Testis (tissue), 3 donors: Measurements from ENCODE around the gene BMPR1A. TPM values are rescaled to one million over a fixed set of nuclear protein-coding genes. Genes with fewer than 3 reads are reported as not detected.
"Not testable (repeated sequence)": the region's sequence is repeated elsewhere in the genome, so short reads cannot be mapped to it uniquely, and the experiment has no call there.

Experiments
- DNase-seq: peaks from one replicate; pipeline ENCODE4 v3.0.0-alpha.2; 2019
- H3K27ac ChIP-seq, 2 donors: fragments of 200-600 bp; sonication (generic); one replicate each; pipeline ENCODE4 v1.5.1; 2019
- H3K27me3 ChIP-seq: fragments of 200-600 bp; sonication (generic); one replicate; pipeline ENCODE4 v1.5.1; 2019
- H3K36me3 ChIP-seq: fragments of 200-600 bp; sonication (generic); one replicate; pipeline ENCODE4 v1.5.1; 2017; ENCODE audit warnings: low read depth; ENCODE audit errors: missing control alignments
- H3K4me1 ChIP-seq: fragments of 200-600 bp; sonication (generic); one replicate; pipeline ENCODE4 v1.5.1; 2019
- H3K4me3 ChIP-seq, 2 donors: fragments of 200-600 bp; sonication (generic); one replicate each; pipeline ENCODE4 v1.5.1; 2017 to 2019
- H3K9me3 ChIP-seq: fragments of 200-600 bp; sonication (generic); one replicate; pipeline ENCODE4 v1.5.1; 2017
- CTCF ChIP-seq, 3 experiments: fragments of 450-650 bp in 2 of 3; fragments of 200-600 bp in 1 of 3; sonication (generic) in 1 of 3; IDR thresholded peaks; one replicate each; pipeline ENCODE4 v1.5.1; 2016 to 2019; ENCODE audit warnings: antibody characterized with exemption in 3 of 3, mild to moderate bottlenecking in 2 of 3, moderate library complexity in 1 of 3
- POLR2A ChIP-seq: fragments of 450-650 bp; IDR thresholded peaks from one replicate; pipeline ENCODE4 v1.6.1; 2017; ENCODE audit warnings: antibody characterized with exemption, mild to moderate bottlenecking, moderate library complexity
- WGBS, 2 donors: methylation state at CpG; one replicate each; pipeline ENCODE4 v1.1.5; 2018; 5-methylcytosine and 5-hydroxymethylcytosine counted together
- intact Hi-C: fragments of 100-400 bp; cut with DNase I; formaldehyde crosslinking; loops from one replicate; pipeline ENCODE4 v1.15.1; 2023; ENCODE audit warnings: low total_unique reads
- polyA plus RNA-seq: library from polyadenylated mRNA; stranded (reverse); fragments of 350-450 nt; fragmentation: Illumina TruSeq; extraction: RNeasy Lipid Tissue Mini Kit (QIAGEN cat#74804); gene quantifications from one replicate; pipeline ENCODE4 v1.2.3, GENCODE V29; 2014; ENCODE audit warnings: low read depth, low replicate concordance; ENCODE audit not compliant: insufficient read depth
- total RNA-seq, 2 donors: library from RNA; depleted of rRNA; stranded (reverse); fragments of >200 nt; gene quantifications; one replicate each; pipeline ENCODE4 v1.2.3, GENCODE V29; 2016

The BMPR1A gene
- total and polyA plus RNA-seq, 3 donors from 2014 or later, result 19.5 to 51.1 (median 42.6) TPM

DNA sequence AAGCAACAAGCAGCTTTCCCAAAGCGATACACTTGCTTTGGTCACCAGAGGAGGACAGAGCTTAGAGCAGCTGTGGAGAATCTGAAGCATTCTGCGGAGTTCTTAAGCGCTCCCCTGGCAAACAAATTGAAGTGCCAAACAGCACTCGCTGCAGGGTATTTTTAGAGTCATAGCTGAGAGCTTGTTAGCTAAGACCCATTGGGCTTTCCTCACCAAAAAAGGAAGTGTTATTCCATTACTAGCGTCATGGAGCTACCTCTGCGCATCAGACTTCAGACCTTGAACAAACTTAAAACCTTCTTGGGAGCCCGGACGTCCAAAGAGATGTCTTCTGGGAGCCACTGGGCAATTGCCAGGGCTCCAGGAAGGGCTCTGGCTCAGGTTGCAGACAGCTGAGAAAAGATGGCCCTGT is 23.2 kb upstream of the BMPR1A start:
- Histone ChIP-seq H3K4me3 (no peak overlapping the region), H3K36me3 (no peaks in the 10 kb centered on the region), H3K9me3 (no peaks in the 10 kb centered on the region), H3K27me3 (no peaks in the 10 kb centered on the region), H3K27ac (peak overlapping the region; percentile 39 to 80), H3K4me1 (peaks cover 11% of the 10 kb centered on the region)
- 58 to 66% methylated on average over 6 to 8 of the region's 8 CpGs for WGBS, 2 donors
- TF ChIP-seq CTCF (IDR thresholded peaks at IDR 0.05), result no peak
- no peak for TF ChIP-seq POLR2A
- intact Hi-C loops, result no loop called here
- DNase-seq, result no peak

DNA sequence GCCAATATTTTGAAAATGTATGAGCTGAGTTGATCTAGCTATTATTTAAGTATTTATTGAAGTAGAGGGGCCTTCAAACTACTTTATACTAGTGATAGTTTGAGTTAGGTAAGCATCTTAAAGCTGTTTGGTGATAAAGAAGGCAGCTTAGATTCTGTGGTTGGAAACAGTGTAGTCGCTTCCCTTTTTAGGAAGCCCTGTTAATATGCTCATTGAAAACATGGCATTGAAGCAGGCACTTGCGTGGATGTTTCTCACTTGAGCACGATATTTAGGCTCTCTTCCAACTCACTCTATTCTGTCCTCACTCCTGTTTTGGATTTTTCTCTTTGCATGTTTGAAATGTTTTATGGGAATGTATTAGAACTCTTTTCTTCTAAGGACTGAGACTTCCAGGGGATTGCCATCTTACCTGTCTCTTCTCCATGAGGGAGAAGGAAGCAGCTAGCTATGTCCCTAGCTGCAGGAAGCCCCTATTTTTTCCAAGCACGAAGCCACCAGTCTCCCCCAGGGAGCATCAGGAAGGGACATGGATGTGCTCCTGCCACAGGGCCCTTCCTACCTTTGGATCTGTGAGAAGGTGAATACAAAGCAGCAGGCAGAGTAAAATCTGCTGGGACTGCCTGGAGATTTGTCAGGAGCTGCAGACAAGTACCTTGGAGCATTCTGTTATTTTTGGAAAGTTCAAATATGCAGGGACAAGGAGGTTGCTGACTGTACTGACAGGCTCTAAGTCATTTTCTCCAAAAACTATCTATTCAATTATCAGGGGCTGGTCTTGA is 22.0 kb upstream of the BMPR1A start:
- no peaks in the 10 kb centered on the region for H3K36me3 ChIP-seq
- peak overlapping the region; percentile 39 to 80 for H3K27ac ChIP-seq
- no peak for DNase-seq
- H3K4me3 ChIP-seq, result no peak overlapping the region
- 56 to 60% methylated on average over 4 of the region's 4 CpGs for WGBS, 2 donors
- H3K27me3 ChIP-seq, result no peaks in the 10 kb centered on the region
- H3K9me3 ChIP-seq, result no peaks in the 10 kb centered on the region
- intact Hi-C loops, result no loop called here
- no peak for TF ChIP-seq CTCF (IDR thresholded peaks at IDR 0.05)
- TF ChIP-seq POLR2A, result no peak
- peaks cover 11% of the 10 kb centered on the region for H3K4me1 ChIP-seq

- H3K4me3 ChIP-seq, DNase-seq, H3K36me3 ChIP-seq, intact Hi-C loops, H3K27me3 ChIP-seq, H3K9me3 ChIP-seq: not testable (repeated sequence)
- WGBS, 2 donors, result 93 to 94% methylated on average over 4 of the region's 4 CpGs
- H3K4me1 ChIP-seq, result peaks cover 11% of the 10 kb centered on the region
- peak overlapping the region in 1 of 2 donors; percentile 80 for H3K27ac ChIP-seq
Observed at GRCh38 chr10:86735278-86735677, 21.1 kb upstream of the BMPR1A start.

- no peak overlapping the region for H3K4me3 ChIP-seq
- peaks cover 11% of the 10 kb centered on the region for H3K4me1 ChIP-seq
- WGBS, 2 donors, result 87 to 89% methylated on average over 1 of the region's 1 CpG
- TF ChIP-seq POLR2A, result no peak
- intact Hi-C loops, result no loop called here
- no peaks in the 10 kb centered on the region for H3K27me3 ChIP-seq
- DNase-seq, result no peak
- H3K36me3 ChIP-seq, result no peaks in the 10 kb centered on the region
- no peak overlapping the region for H3K27ac ChIP-seq
- no peaks in the 10 kb centered on the region for H3K9me3 ChIP-seq
Observed at GRCh38 chr10:86742230-86742629, 14.2 kb upstream of the BMPR1A start.

- no peak overlapping the region for H3K4me3 ChIP-seq
- peak overlapping the region; percentile 16 to 82 for H3K27ac ChIP-seq
- H3K36me3 ChIP-seq, result no peaks in the 10 kb centered on the region
- intact Hi-C loops, result no loop called here
- no peak for DNase-seq
- 58 to 72% methylated on average over 7 of the region's 7 CpGs for WGBS, 2 donors
- TF ChIP-seq POLR2A (no peak), CTCF (IDR thresholded peaks at IDR 0.05) (no peak)
- peaks cover 11% of the 10 kb centered on the region for H3K4me1 ChIP-seq
- H3K27me3 ChIP-seq, result no peaks in the 10 kb centered on the region
- no peaks in the 10 kb centered on the region for H3K9me3 ChIP-seq
Observed at GRCh38 chr10:86744067-86744725, 12.2 kb upstream of the BMPR1A start.
